ENCODE measurements around the gene RXRA. TPM values are rescaled to one million over a fixed set of nuclear protein-coding genes. Genes with fewer than 3 reads are reported as not detected.

The RXRA gene
- total and polyA plus RNA-seq, 2 donors (not counting 1 experiment from before 2014, with no cell fraction given), result 2.6 to 6.8 TPM

DNA sequence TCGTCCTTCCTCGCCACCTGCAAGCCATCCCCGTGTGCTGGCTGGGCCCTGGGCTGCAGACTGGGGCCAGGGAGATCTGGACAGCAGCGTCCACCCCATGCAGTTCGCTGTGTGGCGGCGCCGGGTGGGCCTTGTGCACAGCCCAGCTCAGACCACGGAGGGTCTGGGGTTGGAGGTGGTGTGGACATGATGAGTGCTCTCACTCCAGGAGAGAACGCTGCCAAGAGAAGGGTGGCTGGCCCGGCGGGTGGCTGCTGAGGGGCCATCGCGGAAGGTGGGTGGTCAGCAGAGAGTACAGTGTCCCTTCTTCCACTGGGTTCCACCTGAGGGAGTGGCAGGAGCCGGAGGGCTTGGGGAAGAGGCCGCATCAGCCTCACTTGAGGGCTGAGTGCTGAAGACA lies 44.4 kb downstream of the RXRA start:
- Histone ChIP-seq H4K20me1 (ENCODE audit: control insufficient read depth, insufficient read depth, low read length, poor library complexity, severe bottlenecking) (no peaks in the 10 kb centered on the region), H3K36me3 (replicated peaks in 1 of 2; ENCODE audit: control extremely low read depth in 1 of 2, control insufficient read depth in 1 of 2, extremely low read depth in 1 of 2, insufficient read depth in 2 of 2, low read length in 1 of 2) (no peaks in the 10 kb centered on the region), H3K4me1 (ENCODE audit: control insufficient read depth in 2 of 2, insufficient read depth in 2 of 2, low read length in 2 of 2) (peaks cover 4 to 19% of the 10 kb centered on the region in 2 donors), H3K27me3 (replicated peaks in 1 of 4; ENCODE audit: control extremely low read depth in 1 of 4, control insufficient read depth in 3 of 4, insufficient read depth in 4 of 4, low read length in 3 of 4) (no peaks in the 10 kb centered on the region), H2AFZ (ENCODE audit: insufficient read depth, low read depth, low read length, poor library complexity, severe bottlenecking) (no peak overlapping the region), H3K9me3 (ENCODE audit: control extremely low read depth in 1 of 3, control insufficient read depth in 2 of 3, insufficient read depth in 1 of 3, low read length in 2 of 3) (no peaks in the 10 kb centered on the region), H3K79me2 (ENCODE audit: control insufficient read depth, insufficient read depth, low read length) (peaks cover 9% of the 10 kb centered on the region), H3K4me3 (ENCODE audit: control extremely low read depth in 1 of 5, extremely low read depth in 1 of 5, insufficient read depth in 1 of 5, low read depth in 2 of 5, low read length in 4 of 5) (no peak overlapping the region), H3K27ac (ENCODE audit: low read length in 2 of 2) (no peak overlapping the region), H3K4me2 (replicated peaks; ENCODE audit: low read depth, low read length, poor library complexity, severe bottlenecking) (no peak overlapping the region), H3K9ac (ENCODE audit: low read length) (no peak overlapping the region)
- Mint-ChIP-seq H3K9me3 (ENCODE audit: insufficient read depth) (no peaks in the 10 kb centered on the region), H3K27me3 (no peaks in the 10 kb centered on the region), H3K27ac (no peak overlapping the region), H3K4me3 (no peak overlapping the region), H3K4me1 (peaks cover 5% of the 10 kb centered on the region)
- TF ChIP-seq, protein P1, sequence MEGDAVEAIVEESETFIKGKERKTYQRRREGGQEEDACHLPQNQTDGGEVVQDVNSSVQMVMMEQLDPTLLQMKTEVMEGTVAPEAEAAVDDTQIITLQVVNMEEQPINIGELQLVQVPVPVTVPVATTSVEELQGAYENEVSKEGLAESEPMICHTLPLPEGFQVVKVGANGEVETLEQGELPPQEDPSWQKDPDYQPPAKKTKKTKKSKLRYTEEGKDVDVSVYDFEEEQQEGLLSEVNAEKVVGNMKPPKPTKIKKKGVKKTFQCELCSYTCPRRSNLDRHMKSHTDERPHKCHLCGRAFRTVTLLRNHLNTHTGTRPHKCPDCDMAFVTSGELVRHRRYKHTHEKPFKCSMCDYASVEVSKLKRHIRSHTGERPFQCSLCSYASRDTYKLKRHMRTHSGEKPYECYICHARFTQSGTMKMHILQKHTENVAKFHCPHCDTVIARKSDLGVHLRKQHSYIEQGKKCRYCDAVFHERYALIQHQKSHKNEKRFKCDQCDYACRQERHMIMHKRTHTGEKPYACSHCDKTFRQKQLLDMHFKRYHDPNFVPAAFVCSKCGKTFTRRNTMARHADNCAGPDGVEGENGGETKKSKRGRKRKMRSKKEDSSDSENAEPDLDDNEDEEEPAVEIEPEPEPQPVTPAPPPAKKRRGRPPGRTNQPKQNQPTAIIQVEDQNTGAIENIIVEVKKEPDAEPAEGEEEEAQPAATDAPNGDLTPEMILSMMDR (IDR thresholded peaks at IDR 0.05), result no peak
- no peak for TF ChIP-seq EZH2 (IDR thresholded peaks at IDR 0.05; ENCODE audit: borderline replicate concordance, insufficient read depth, low read depth, low read length, poor library complexity, severe bottlenecking)
- WGBS (ENCODE audit: insufficient coverage), result 92% methylated on average over 16 of the region's 16 CpGs
- POLR2A ChIA-PET, result no interaction called here
- no peak for DNase-seq
- intact Hi-C loops (cut with micrococcal nuclease), result no loop called here
- ATAC-seq (ENCODE audit: low read depth), result no peak
- CTCF ChIA-PET, result no interaction called here

DNA sequence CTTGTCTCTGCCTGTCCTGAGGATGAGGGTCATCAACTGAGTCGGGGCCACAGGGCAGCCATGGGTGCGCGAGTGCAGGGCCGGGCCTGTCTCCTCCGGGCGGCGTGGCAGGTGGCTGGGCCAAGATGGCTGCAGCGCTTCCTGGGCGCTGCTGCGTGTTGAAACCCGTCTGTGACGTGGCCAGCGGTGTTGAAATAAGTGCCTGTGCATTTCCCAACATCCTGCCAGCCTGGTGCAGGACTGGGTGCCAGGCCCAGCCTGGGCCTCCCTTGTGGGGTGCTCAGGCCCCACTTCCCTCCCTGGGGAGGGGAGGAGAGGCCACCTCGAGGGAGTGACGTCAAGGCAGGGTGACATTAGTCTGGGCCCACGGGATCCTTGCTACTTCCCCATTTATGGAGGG lies 45.5 kb downstream of the RXRA start:
- H3K27me3 ChIP-seq (replicated peaks in 1 of 4; ENCODE audit: control extremely low read depth in 1 of 4, control insufficient read depth in 3 of 4, insufficient read depth in 4 of 4, low read length in 3 of 4), result no peaks in the 10 kb centered on the region
- Mint-ChIP-seq H3K27ac (no peak overlapping the region), H3K9me3 (ENCODE audit: insufficient read depth) (no peaks in the 10 kb centered on the region), H3K4me1 (peaks cover 9% of the 10 kb centered on the region), H3K27me3 (no peaks in the 10 kb centered on the region), H3K4me3 (no peak overlapping the region)
- peaks cover 7% of the 10 kb centered on the region for H4K20me1 ChIP-seq (ENCODE audit: control insufficient read depth, insufficient read depth, low read length, poor library complexity, severe bottlenecking)
- no peak for TF ChIP-seq EZH2 (IDR thresholded peaks at IDR 0.05; ENCODE audit: borderline replicate concordance, insufficient read depth, low read depth, low read length, poor library complexity, severe bottlenecking)
- TF ChIP-seq, protein P1 (IDR thresholded peaks at IDR 0.05), result no peak
- no peak overlapping the region for H3K27ac ChIP-seq (ENCODE audit: low read length in 2 of 2)
- no peak overlapping the region for H2AFZ ChIP-seq (ENCODE audit: insufficient read depth, low read depth, low read length, poor library complexity, severe bottlenecking)
- no peak overlapping the region for H3K9ac ChIP-seq (ENCODE audit: low read length)
- ChIA-PET CTCF (no interaction called here), POLR2A (no interaction called here)
- H3K36me3 ChIP-seq (replicated peaks in 1 of 2; ENCODE audit: control extremely low read depth in 1 of 2, control insufficient read depth in 1 of 2, extremely low read depth in 1 of 2, insufficient read depth in 2 of 2, low read length in 1 of 2), result no peaks in the 10 kb centered on the region
- H3K4me1 ChIP-seq (ENCODE audit: control insufficient read depth in 2 of 2, insufficient read depth in 2 of 2, low read length in 2 of 2), result peaks cover 0 to 13% of the 10 kb centered on the region in 2 donors
- no peaks in the 10 kb centered on the region for H3K9me3 ChIP-seq (ENCODE audit: control extremely low read depth in 1 of 3, control insufficient read depth in 2 of 3, insufficient read depth in 1 of 3, low read length in 2 of 3)
- 97% methylated on average over 13 of the region's 16 CpGs for WGBS (ENCODE audit: insufficient coverage)
- ATAC-seq (ENCODE audit: low read depth), result no peak
- no peak overlapping the region for H3K4me2 ChIP-seq (replicated peaks; ENCODE audit: low read depth, low read length, poor library complexity, severe bottlenecking)
- no peak overlapping the region for H3K4me3 ChIP-seq (ENCODE audit: control extremely low read depth in 1 of 5, extremely low read depth in 1 of 5, insufficient read depth in 1 of 5, low read depth in 2 of 5, low read length in 4 of 5)
- intact Hi-C loops (cut with micrococcal nuclease), result no loop called here
- peak; percentile 25 for DNase-seq
- H3K79me2 ChIP-seq (ENCODE audit: control insufficient read depth, insufficient read depth, low read length), result peaks cover 9% of the 10 kb centered on the region
